Body of pancreas (tissue), 4 donors: ENCODE measurements around the gene GREB1. TPM values are rescaled to one million over a fixed set of nuclear protein-coding genes. Genes with fewer than 3 reads are reported as not detected.

ENCODE experiments used
- ATAC-seq: fragments of 150-250 bp; one replicate; pipeline ENCODE4 v1.9.1; 2016
- DNase-seq, 4 donors: peaks; one replicate each; pipeline ENCODE4 v3.0.0-alpha.2; 2019
- H3K27ac ChIP-seq, 4 donors: fragments of 200-600 bp; sonication (generic); 1 replicate in 3 of 4; 2 replicates in 1 of 4; pipeline versions ENCODE4 v1.5.1 to v1.6.1; 2016 to 2019; ENCODE audit warnings: mild to moderate bottlenecking in 1 of 4, mixed read lengths in 1 of 4, moderate library complexity in 1 of 4
- H3K27me3 ChIP-seq, 2 donors: fragments of 200-600 bp; sonication (generic); one replicate each; pipeline ENCODE4 v1.6.0; 2016; ENCODE audit warnings: mild to moderate bottlenecking in 1 of 2
- H3K36me3 ChIP-seq, 2 donors: fragments of 200-600 bp; sonication (generic); replicated peaks in 1 of 2; 2 replicates each; pipeline ENCODE4 v1.5.1; 2016; ENCODE audit warnings: low read depth in 2 of 2; ENCODE audit not compliant: insufficient read depth in 1 of 2
- H3K4me1 ChIP-seq: fragments of 200-600 bp; sonication (generic); one replicate; pipeline ENCODE4 v1.6.0; 2016
- H3K4me3 ChIP-seq, 2 donors: fragments of 200-600 bp; sonication (generic); 1 replicate in 1 of 2; 2 replicates in 1 of 2; pipeline ENCODE4 v1.5.1; 2016 to 2019
- H3K9me3 ChIP-seq, 3 donors: fragments of 200-600 bp; sonication (generic); 1 replicate in 2 of 3; 2 replicates in 1 of 3; pipeline ENCODE4 v1.5.1; 2016
- CTCF ChIP-seq, 7 experiments: fragments of 450-650 bp in 4 of 7; fragments of 200-600 bp in 3 of 7; sonication (generic) in 3 of 7; IDR thresholded peaks; one replicate each; pipeline ENCODE4 v1.5.1; 2016 to 2019; ENCODE audit warnings: antibody characterized with exemption in 7 of 7
- POLR2A ChIP-seq, 3 donors: fragments of 450-650 bp; IDR thresholded peaks; one replicate each; pipeline ENCODE4 v1.6.1; 2016; ENCODE audit warnings: antibody characterized with exemption in 3 of 3, mild to moderate bottlenecking in 2 of 3
- whole genome bisulfite sequencing, 2 donors: methylation state at CpG; one replicate each; pipeline ENCODE4 v1.1.5; 2017; 5-methylcytosine and 5-hydroxymethylcytosine counted together
- intact Hi-C: fragments of 100-400 bp; cut with DNase I; formaldehyde crosslinking; loops from one replicate; pipeline ENCODE4 v1.15.1; 2023
- total RNA-seq, 2 donors: library from RNA; depleted of rRNA; stranded (reverse); fragments of >200 nt; gene quantifications; one replicate each; pipeline ENCODE4 v1.1.0, GENCODE V29; 2016

GREB1 gene
- total RNA-seq, 2 donors from 2014 or later: 10.4 to 19.8 TPM

DNA sequence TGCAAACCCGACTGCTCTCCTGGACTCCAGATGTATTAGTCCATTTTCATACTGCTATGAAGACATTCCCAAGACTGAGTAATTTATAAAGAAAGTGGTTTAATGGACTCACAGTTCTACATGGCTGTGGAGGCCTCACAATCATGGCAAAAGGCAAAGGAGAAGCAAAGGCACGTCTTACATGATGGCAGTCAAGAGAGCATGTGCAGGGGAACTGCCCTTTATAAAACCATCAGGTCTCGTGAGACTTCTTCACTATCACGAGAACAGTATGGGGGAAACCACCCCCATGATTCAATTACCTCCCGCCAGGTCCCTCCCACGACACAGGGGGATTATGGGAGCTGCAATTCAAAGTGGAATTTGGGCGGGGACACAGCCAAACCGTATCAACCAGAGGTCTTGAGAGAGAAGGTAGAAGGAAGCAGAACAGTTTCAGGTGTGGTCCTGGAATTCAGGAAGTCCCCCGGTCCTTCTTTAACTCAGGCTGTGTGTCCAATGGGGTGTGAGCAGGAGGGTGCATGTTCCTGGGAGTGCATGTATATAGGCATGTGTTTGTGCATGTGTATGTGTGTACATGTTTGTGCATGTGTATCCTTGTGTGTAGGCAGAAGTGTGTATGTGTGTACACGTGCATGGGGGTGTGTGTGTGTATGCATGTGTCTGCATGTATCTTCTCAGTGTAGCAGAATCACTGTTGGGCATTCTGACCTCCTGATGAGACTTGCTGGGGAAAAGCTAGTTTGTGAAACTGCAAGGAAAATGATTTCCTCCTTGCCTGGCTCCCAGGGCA is 46.2 kb downstream of the GREB1 start:
- Histone ChIP-seq H3K27ac (no peak overlapping the region), H3K9me3 (no peaks in the 10 kb centered on the region), H3K27me3 (no peaks in the 10 kb centered on the region), H3K4me1 (peaks cover 14% of the 10 kb centered on the region), H3K36me3 (no peaks in the 10 kb centered on the region), H3K4me3 (no peak overlapping the region)
- 75 to 78% methylated on average over 10 of the region's 10 CpGs for WGBS, 2 donors
- no peak for TF ChIP-seq CTCF (IDR thresholded peaks at IDR 0.05)
- no peak for TF ChIP-seq POLR2A (IDR thresholded peaks at IDR 0.05)
- intact Hi-C loops: no loop called here
- DNase-seq: no peak
- ATAC-seq: no peak

- no peaks in the 10 kb centered on the region for H3K27me3 ChIP-seq
- intact Hi-C loops: no loop called here
- no peak for TF ChIP-seq CTCF (IDR thresholded peaks at IDR 0.05)
- TF ChIP-seq POLR2A (IDR thresholded peaks at IDR 0.05): no peak
- no peak overlapping the region for H3K27ac ChIP-seq
- H3K36me3 ChIP-seq: no peaks in the 10 kb centered on the region
- WGBS, 2 donors: 89% methylated on average over 7 to 12 of the region's 12 CpGs
- peaks cover 14% of the 10 kb centered on the region for H3K4me1 ChIP-seq
- H3K4me3 ChIP-seq: no peak overlapping the region
- no peak for ATAC-seq
- no peak for DNase-seq
- no peaks in the 10 kb centered on the region for H3K9me3 ChIP-seq
Observed at GRCh38 chr2:11580697-11581096, 46.9 kb downstream of the GREB1 start.

DNA sequence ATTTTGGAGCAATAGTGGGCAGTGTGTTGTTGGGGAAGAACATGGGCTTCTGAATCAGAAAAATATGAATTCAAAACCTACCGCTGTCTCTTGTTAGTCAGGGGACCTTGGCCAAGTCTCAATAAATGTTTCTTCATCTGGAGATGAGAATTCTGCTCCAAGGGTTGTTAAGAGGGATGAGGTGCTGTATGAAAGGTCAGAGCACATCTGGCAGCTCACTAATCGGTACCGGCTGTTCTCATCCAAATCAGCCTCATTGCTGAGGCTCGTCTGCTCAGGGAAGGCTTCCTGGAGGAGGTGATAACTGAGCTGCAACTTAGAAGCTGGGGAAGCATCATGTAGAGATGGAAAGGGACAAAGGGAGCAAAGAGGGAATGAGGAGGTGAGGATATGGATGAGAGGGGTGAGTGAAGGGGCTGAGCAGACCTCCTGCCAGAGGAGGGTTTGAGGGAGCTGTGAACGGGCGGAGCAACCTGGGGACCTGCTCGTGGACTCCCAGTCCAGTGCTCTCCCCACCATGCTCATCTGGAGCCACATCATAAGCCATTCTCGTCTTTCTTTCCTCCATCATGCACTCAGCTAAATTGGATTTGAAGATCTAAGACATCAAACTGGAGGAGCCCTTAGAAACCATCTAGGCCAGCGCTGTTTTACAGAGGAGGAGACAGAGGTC is 47.4 kb downstream of the GREB1 start:
- peaks cover 14% of the 10 kb centered on the region for H3K4me1 ChIP-seq
- intact Hi-C loops: no loop called here
- TF ChIP-seq POLR2A (IDR thresholded peaks at IDR 0.05) (no peak), CTCF (IDR thresholded peaks at IDR 0.05) (no peak)
- no peak overlapping the region for H3K4me3 ChIP-seq
- no peak overlapping the region for H3K27ac ChIP-seq
- no peaks in the 10 kb centered on the region for H3K36me3 ChIP-seq
- WGBS, 2 donors: 87 to 91% methylated on average over 8 to 9 of the region's 9 CpGs
- no peaks in the 10 kb centered on the region for H3K9me3 ChIP-seq
- DNase-seq (no peak), ATAC-seq (no peak)
- H3K27me3 ChIP-seq: no peaks in the 10 kb centered on the region

- no peak overlapping the region for H3K4me3 ChIP-seq
- no peak for ATAC-seq
- H3K27me3 ChIP-seq: no peaks in the 10 kb centered on the region
- no peaks in the 10 kb centered on the region for H3K9me3 ChIP-seq
- H3K36me3 ChIP-seq: no peaks in the 10 kb centered on the region
- H3K4me1 ChIP-seq: peaks cover 14% of the 10 kb centered on the region
- no peak overlapping the region for H3K27ac ChIP-seq
- 65 to 78% methylated on average over 13 to 19 of the region's 19 CpGs for WGBS, 2 donors
- no peak for TF ChIP-seq CTCF (IDR thresholded peaks at IDR 0.05)
- no peak for TF ChIP-seq POLR2A (IDR thresholded peaks at IDR 0.05)
- intact Hi-C loops: loop anchor here (2.0 kb wide), 1 partner anchor 109 kb away; no protein-coding TSS in a partner anchor
- DNase-seq: no peak
Observed at GRCh38 chr2:11581797-11582611, 48.2 kb downstream of the GREB1 start.
